ENCODE data around the gene SCAP.
A peak's percentile ranks its signal among the peaks of the same experiment; 100 is the strongest.

DNA sequence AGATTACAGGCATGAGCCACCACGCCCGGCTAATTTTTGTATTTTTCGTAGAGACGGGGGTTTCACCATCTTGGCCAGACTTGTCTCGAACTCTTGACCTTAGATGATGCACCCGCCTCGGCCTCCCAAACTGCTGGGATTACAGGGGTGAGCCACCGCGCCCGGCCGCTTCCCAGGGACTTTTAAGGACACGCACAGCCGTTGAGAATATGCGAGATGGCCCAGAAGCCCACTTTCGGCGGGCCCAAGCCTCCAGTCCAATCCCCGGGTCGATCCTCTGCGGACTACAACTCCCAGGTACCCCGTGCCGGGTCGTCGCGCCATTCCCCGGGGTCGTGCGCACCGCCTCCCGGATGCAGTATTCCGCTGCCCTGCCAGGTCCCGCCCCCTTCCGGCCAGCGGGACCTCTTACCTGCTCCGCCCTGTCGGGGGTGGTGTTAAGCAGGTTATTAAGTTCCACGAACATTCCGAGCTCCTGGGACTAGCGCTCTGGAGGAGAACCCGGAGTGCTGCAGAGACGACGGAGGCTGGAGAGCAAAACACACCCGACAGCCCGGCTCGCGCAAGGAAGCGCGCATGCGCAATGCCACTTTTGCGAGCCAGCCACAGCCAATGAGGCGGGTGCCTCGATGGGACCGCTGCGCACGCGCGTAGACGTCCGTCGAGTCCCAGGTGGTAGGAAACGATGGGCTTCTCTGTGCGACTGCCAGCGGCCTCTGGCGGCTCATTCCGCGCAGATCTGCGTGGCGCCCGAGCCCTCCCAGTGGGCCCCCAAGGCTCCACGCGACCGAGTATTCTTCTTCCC lies 37.6 kb upstream of the SCAP start, which contains the start of gene ELP6:
- TF ChIP-seq SMC3 (IDR thresholded peaks at IDR 0.05; ENCODE audit: low read depth, low read length), result peak; percentile 36; the same call in 1 of the 2 replicates
- TF ChIP-seq, protein P1, sequence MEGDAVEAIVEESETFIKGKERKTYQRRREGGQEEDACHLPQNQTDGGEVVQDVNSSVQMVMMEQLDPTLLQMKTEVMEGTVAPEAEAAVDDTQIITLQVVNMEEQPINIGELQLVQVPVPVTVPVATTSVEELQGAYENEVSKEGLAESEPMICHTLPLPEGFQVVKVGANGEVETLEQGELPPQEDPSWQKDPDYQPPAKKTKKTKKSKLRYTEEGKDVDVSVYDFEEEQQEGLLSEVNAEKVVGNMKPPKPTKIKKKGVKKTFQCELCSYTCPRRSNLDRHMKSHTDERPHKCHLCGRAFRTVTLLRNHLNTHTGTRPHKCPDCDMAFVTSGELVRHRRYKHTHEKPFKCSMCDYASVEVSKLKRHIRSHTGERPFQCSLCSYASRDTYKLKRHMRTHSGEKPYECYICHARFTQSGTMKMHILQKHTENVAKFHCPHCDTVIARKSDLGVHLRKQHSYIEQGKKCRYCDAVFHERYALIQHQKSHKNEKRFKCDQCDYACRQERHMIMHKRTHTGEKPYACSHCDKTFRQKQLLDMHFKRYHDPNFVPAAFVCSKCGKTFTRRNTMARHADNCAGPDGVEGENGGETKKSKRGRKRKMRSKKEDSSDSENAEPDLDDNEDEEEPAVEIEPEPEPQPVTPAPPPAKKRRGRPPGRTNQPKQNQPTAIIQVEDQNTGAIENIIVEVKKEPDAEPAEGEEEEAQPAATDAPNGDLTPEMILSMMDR (conservative IDR thresholded peaks at IDR 0.05; ENCODE audit: low read depth, low read length), result peak; percentile 62
- TF ChIP-seq MAFK (IDR thresholded peaks at IDR 0.05; ENCODE audit: low read depth, low read length), result no peak
- peak; percentile 50 for TF ChIP-seq POLR2A (IDR thresholded peaks at IDR 0.05; ENCODE audit: low read depth, low read length)
- TF ChIP-seq MXI1 (IDR thresholded peaks at IDR 0.05; ENCODE audit: borderline replicate concordance, low read depth, low read length), result peak; percentile 35; the same call in 1 of the 2 replicates
- no peak for TF ChIP-seq FOS (IDR thresholded peaks at IDR 0.05; ENCODE audit: low read depth, low read length)
- TF ChIP-seq, protein P2, sequence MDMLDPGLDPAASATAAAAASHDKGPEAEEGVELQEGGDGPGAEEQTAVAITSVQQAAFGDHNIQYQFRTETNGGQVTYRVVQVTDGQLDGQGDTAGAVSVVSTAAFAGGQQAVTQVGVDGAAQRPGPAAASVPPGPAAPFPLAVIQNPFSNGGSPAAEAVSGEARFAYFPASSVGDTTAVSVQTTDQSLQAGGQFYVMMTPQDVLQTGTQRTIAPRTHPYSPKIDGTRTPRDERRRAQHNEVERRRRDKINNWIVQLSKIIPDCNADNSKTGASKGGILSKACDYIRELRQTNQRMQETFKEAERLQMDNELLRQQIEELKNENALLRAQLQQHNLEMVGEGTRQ (IDR thresholded peaks at IDR 0.05; ENCODE audit: low read depth, low read length), result peak; percentile 33; the same call in 1 of the 2 replicates
- no peak for TF ChIP-seq CEBPB (IDR thresholded peaks at IDR 0.05; ENCODE audit: low read depth, low read length)
- TF ChIP-seq BHLHE40 (IDR thresholded peaks at IDR 0.05; ENCODE audit: low read depth, low read length), result no peak; the same call in 1 of the 2 replicates
- peak; percentile 77; the same call in 1 of the 2 replicates for TF ChIP-seq MAZ (IDR thresholded peaks at IDR 0.05; ENCODE audit: borderline replicate concordance, low read depth, low read length)
- TF ChIP-seq RFX5 (IDR thresholded peaks at IDR 0.05; ENCODE audit: low read depth, low read length), result no peak
- TF ChIP-seq, protein P3, sequence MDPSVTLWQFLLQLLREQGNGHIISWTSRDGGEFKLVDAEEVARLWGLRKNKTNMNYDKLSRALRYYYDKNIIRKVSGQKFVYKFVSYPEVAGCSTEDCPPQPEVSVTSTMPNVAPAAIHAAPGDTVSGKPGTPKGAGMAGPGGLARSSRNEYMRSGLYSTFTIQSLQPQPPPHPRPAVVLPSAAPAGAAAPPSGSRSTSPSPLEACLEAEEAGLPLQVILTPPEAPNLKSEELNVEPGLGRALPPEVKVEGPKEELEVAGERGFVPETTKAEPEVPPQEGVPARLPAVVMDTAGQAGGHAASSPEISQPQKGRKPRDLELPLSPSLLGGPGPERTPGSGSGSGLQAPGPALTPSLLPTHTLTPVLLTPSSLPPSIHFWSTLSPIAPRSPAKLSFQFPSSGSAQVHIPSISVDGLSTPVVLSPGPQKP (IDR thresholded peaks at IDR 0.05; ENCODE audit: borderline replicate concordance, low read depth, low read length), result no peak

Measured in IMR-90 (cell line).